PC-3 (cell line): ENCODE measurements around the gene SAP30L. TPM values are rescaled to one million over a fixed set of nuclear protein-coding genes. Genes with fewer than 3 reads are reported as not detected.

ENCODE experiments used
- ATAC-seq: fragments of 200-7000 bp; cut with Tn5 transposase; 2 replicates; pipeline ENCODE4 v1.9.1; 2020; ENCODE audit warnings: mild to moderate bottlenecking, moderate library complexity
- BruUV-seq: library from RNA; stranded (reverse); fragments of 400-500 nt; replicated peaks from 2 replicates; lab custom pipeline; 2021; lab: Mats Ljungman, UMichigan
- CTCF ChIA-PET: fragments of 300-600 bp; sonication (Branson Sonifier 250); formaldehyde crosslinking; loops from one replicate; lab custom pipeline; 2022; ENCODE audit warnings: antibody characterized with exemption; lab: Charles Lee
- POLR2A ChIA-PET: fragments of 300-600 bp; sonication (Branson Sonifier 250); formaldehyde crosslinking; loops from one replicate; lab custom pipeline; 2022; ENCODE audit warnings: antibody characterized with exemption; ENCODE audit not compliant: unreplicated experiment; lab: Charles Lee
- DNase-seq: peaks from one replicate; pipeline ENCODE4 v3.0.0-alpha.2; 2015
- H2AFZ ChIP-seq: fragments of 300-600 bp; sonication (generic); 2 replicates; pipeline ENCODE4 v1.6.0; 2016; ENCODE audit warnings: antibody characterized with exemption, low read length
- H3F3A ChIP-seq: fragments of 300-600 bp; sonication (generic); one replicate; pipeline ENCODE4 v1.6.0; 2017; ENCODE audit warnings: antibody characterized with exemption, low read length, control low read depth, mild to moderate bottlenecking; ENCODE audit not compliant: unreplicated experiment
- H3K27ac ChIP-seq: fragments of 300-600 bp; sonication (generic); 2 replicates; pipeline ENCODE4 v1.5.1; 2016; ENCODE audit warnings: mild to moderate bottlenecking, low read length
- H3K27me3 ChIP-seq: fragments of 300-600 bp; sonication (generic); 2 replicates; pipeline ENCODE4 v1.6.1; 2016; ENCODE audit warnings: low read length, mixed read lengths
- H3K36me3 ChIP-seq: fragments of 300-600 bp; sonication (generic); 2 replicates; pipeline ENCODE4 v1.6.1; 2016; ENCODE audit warnings: low read depth, mixed run types, low read length, mixed read lengths
- H3K4me1 ChIP-seq: fragments of 300-600 bp; sonication (generic); 2 replicates; pipeline ENCODE4 v1.5.1; 2016; ENCODE audit warnings: low read length; ENCODE audit not compliant: insufficient read depth
- H3K4me2 ChIP-seq: fragments of 300-600 bp; sonication (generic); 2 replicates; pipeline ENCODE4 v1.6.0; 2016; ENCODE audit warnings: low read length
- H3K4me3 ChIP-seq: fragments of 300-600 bp; sonication (generic); 2 replicates; pipeline ENCODE4 v1.5.1; 2016; ENCODE audit warnings: mild to moderate bottlenecking, low read length, mixed read lengths
- H3K79me2 ChIP-seq: fragments of 300-600 bp; sonication (generic); 2 replicates; pipeline ENCODE4 v1.6.1; 2017; ENCODE audit warnings: low read length, mixed read lengths
- H3K9ac ChIP-seq: fragments of 300-600 bp; sonication (generic); 2 replicates; pipeline ENCODE4 v1.6.0; 2016; ENCODE audit warnings: mild to moderate bottlenecking, low read length
- H3K9me2 ChIP-seq: fragments of 300-600 bp; sonication (generic); replicated peaks from 2 replicates; pipeline ENCODE4 v1.6.1; 2016; ENCODE audit warnings: mixed run types, low read length, mixed read lengths
- H3K9me3 ChIP-seq: fragments of 300-600 bp; sonication (generic); 2 replicates; pipeline ENCODE4 v1.6.1; 2016; ENCODE audit warnings: low read length, mixed read lengths
- H4K20me1 ChIP-seq: fragments of 300-600 bp; sonication (generic); 2 replicates; pipeline ENCODE4 v1.6.1; 2016; ENCODE audit warnings: low read length, mixed read lengths
- CTCF ChIP-seq: fragments of 300-600 bp; sonication (generic); conservative IDR thresholded peaks from 2 replicates; pipeline ENCODE4 v1.5.1; 2017; ENCODE audit warnings: antibody characterized with exemption, low read depth, mild to moderate bottlenecking, low read length
- EZH2 ChIP-seq: fragments of 300-600 bp; sonication (generic); IDR thresholded peaks from one replicate; pipeline ENCODE4 v1.6.1; 2017; ENCODE audit warnings: antibody characterized with exemption, mild to moderate bottlenecking, low read length; ENCODE audit not compliant: unreplicated experiment
- EZH2phosphoT487 ChIP-seq: fragments of 300-600 bp; sonication (generic); IDR thresholded peaks from 2 replicates; pipeline ENCODE4 v1.6.1; 2018; ENCODE audit warnings: mild to moderate bottlenecking, antibody characterized with exemption, low read length, borderline replicate concordance
- intact Hi-C: fragments of 100-400 bp; cut with micrococcal nuclease; formaldehyde crosslinking; loops from 2 replicates; pipeline ENCODE4 v1.9.0; 2023
- total RNA-seq: library from RNA; depleted of rRNA; stranded (reverse); fragments of >200 nt; gene quantifications from 2 replicates; pipeline ENCODE4 v1.2.3, GENCODE V29; 2014

The SAP30L gene
- total RNA-seq, 1 experiment from 2014 or later = 36.0 TPM

DNA sequence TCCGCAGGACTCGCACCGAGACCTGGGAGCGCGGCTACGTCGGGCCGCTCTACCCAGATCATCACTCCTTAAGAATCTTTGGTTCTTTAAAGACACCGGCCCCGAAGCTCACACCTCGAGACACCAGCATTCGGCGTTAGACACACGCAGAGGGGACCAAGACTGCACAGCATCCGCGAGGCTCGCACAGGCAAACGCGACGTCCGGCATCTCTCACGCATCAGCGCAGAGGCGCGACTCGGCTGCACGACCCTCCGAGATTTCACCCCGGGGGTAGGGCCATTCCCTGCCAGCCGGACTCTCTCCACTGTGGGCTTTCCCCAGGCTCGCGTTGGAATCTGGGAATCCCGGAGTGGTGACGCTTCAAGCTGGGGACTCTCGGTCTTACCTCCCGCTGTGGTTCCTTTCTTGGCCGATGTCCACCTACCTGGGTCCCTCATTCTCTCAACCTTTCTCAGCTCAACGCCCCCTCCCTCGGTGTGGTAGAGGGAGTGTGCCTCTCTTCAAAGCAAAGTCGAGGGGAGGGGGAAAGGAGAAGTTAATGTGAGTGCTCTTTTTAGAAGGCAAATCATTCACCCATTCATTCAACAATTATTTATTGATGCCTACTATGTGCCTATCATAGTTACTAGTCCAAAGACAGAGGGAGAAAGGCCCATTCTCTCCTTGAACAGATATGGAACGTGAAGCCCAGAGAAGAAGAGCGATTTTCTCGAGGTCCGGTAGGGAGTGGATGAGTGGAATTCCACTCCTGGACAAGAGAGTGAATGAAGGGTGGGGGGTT, 33.6 kb downstream of the SAP30L start:
- Histone ChIP-seq H2AFZ (no peak overlapping the region), H3K27me3 (peaks cover 89% of the 10 kb centered on the region), H4K20me1 (no peaks in the 10 kb centered on the region), H3F3A (no peaks in the 10 kb centered on the region), H3K36me3 (no peaks in the 10 kb centered on the region), H3K9ac (no peak overlapping the region), H3K4me3 (no peak overlapping the region), H3K79me2 (no peaks in the 10 kb centered on the region), H3K9me2 (no peaks in the 10 kb centered on the region), H3K4me1 (no peaks in the 10 kb centered on the region), H3K27ac (no peak overlapping the region), H3K9me3 (no peaks in the 10 kb centered on the region), H3K4me2 (no peak overlapping the region)
- intact Hi-C loops = no loop called here
- no TSS peak for BruUV-seq
- no peak for TF ChIP-seq CTCF
- TF ChIP-seq EZH2 = no peak
- TF ChIP-seq EZH2phosphoT487 = no peak
- DNase-seq (no peak), ATAC-seq (no peak)
- POLR2A ChIA-PET = no interaction called here
- CTCF ChIA-PET = no interaction called here

DNA sequence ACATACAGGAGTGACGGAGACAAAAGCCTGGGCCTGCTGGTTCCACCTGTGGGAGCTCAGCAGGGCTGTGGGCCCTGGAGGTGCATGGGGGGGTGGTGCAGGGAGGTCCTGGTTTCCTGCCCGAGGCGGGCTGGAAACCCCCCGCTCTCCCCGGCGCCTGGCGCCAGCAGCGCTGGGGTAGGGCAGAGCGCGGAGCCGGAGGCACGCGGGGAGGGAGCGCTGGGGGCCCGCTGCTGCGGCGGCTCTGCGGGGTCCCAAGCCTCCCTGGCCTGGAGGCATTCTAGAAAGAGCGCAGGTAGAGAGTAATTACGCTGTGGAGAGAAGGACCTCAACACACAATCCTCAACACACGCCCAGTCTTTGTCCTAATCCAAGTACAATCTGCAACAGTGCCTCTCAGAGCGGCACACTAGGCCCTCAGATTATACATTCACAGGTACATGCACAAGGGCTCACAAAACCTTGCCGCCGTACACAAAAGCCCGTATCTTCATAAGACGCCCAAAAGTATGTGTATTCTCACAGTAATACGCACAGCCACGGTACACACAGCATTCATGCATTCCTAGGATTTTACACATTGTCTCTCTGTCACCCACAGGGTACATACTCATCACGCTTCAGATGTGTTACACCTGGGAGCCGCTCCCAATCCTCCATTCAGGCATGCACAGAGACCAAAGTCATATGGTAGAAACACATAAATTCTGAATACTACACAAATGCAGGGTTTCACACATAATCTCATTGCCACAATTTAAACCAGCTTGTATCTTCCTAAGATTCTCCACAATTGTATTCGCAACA, 34.4 kb downstream of the SAP30L start:
- no peak overlapping the region for H3K4me3 ChIP-seq
- peaks cover 89% of the 10 kb centered on the region for H3K27me3 ChIP-seq
- H3K79me2 ChIP-seq = no peaks in the 10 kb centered on the region
- ChIA-PET CTCF (no interaction called here), POLR2A (no interaction called here)
- H3K36me3 ChIP-seq = no peaks in the 10 kb centered on the region
- ATAC-seq = no peak
- H4K20me1 ChIP-seq = no peaks in the 10 kb centered on the region
- BruUV-seq = no TSS peak
- no peak overlapping the region for H3K4me2 ChIP-seq
- no peak for DNase-seq
- H3F3A ChIP-seq = no peaks in the 10 kb centered on the region
- no peak overlapping the region for H3K27ac ChIP-seq
- H3K9ac ChIP-seq = no peak overlapping the region
- no peak for TF ChIP-seq EZH2phosphoT487
- TF ChIP-seq CTCF = no peak
- TF ChIP-seq EZH2 = no peak
- no peaks in the 10 kb centered on the region for H3K9me2 ChIP-seq
- no peaks in the 10 kb centered on the region for H3K9me3 ChIP-seq
- H3K4me1 ChIP-seq = no peaks in the 10 kb centered on the region
- H2AFZ ChIP-seq = no peak overlapping the region
- intact Hi-C loops = no loop called here

DNA sequence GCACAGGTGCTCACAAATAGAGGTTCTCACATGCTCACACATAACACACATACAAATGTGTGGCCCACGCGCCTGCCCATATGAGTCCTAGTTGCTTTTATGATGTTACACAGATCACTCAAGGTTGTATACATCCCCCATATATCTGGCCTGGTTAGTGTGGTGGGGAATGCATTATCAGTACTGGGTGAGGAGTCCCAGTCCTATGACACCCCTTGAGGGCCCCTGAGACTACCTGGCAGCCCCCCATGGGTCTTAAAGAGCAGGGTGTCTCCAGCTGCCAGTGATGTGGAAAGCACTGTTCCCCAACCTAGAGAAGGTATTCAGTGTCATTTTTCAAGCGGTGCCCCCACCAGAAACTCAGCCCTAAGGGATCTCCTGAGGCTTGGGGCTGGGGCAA, 35.0 kb downstream of the SAP30L start:
- ChIA-PET CTCF (no interaction called here), POLR2A (no interaction called here)
- intact Hi-C loops = no loop called here
- Histone ChIP-seq H3K27ac (no peak overlapping the region), H3K27me3 (peaks cover 89% of the 10 kb centered on the region), H3K36me3 (no peaks in the 10 kb centered on the region), H2AFZ (no peak overlapping the region), H3K4me1 (no peaks in the 10 kb centered on the region), H3K9me3 (no peaks in the 10 kb centered on the region), H3F3A (no peaks in the 10 kb centered on the region), H3K4me2 (no peak overlapping the region), H3K4me3 (no peak overlapping the region), H4K20me1 (no peaks in the 10 kb centered on the region), H3K79me2 (no peaks in the 10 kb centered on the region), H3K9me2 (no peaks in the 10 kb centered on the region), H3K9ac (no peak overlapping the region)
- BruUV-seq = no TSS peak
- TF ChIP-seq EZH2 = no peak
- no peak for TF ChIP-seq EZH2phosphoT487
- TF ChIP-seq CTCF = no peak
- ATAC-seq = no peak
- DNase-seq = no peak
